Measurements from ENCODE around the gene HYAL1. TPM values are rescaled to one million over a fixed set of nuclear protein-coding genes. Genes with fewer than 3 reads are reported as not detected.

The HYAL1 gene
- total RNA-seq, 2 donors from 2014 or later, result 5.8 to 6.1 TPM

DNA sequence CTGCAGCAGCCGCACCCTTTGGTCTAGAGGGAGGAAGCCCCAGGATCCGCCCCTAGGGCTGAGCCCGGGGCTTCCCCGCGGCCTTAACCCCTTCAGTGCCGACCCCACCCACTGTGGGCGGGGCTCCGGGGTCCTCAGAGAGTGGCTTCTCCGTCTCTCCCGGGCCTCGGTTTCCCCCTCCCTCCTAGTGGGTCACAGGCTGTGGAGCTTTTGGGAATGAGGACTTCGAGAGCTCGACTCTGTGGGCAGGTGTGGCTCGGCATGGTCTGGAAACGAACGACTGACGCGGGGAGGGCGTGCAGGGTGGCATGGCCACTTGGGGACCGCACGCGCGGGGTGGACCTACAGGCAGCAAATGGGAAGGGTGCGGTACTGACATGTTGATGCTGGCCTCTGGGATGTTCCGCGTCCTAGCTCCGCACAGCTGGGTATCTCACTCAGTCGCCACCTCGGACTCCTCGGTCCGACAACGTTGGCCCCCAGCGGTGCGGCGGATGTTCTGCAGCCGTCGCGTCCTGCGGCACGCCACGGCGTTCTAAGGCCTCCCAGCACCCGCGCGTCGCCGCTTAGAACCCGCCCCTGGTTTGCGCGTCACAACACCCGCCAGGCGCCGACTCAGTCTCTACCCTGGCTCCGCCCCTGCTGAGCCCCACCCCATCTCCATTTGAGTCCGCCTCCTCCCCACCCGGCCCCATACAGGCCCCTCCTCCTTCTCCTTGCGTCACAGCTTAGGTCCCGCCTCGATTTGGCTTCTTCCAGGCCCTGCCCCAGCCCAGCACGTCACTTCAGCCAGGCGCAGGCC is 4.3 kb downstream of the HYAL1 start, which contains the start of the genes HYAL3 and NAA80:
HYAL3 (minus strand) TSS at position 570 of the 802 bp plus-strand sequence. CDS start 3,803 bp downstream, outside the sequence.
NAA80 (minus strand) TSS at position 570 of the 802 bp plus-strand sequence. CDS start 1,942 bp downstream, outside the sequence.
- H3K27me3 ChIP-seq (replicated peaks; ENCODE audit: insufficient read depth), result no peaks in the 10 kb centered on the region
- H3K9me3 ChIP-seq, result no peaks in the 10 kb centered on the region
- peak within 1 kb of the TSS; percentile 94 for H3K4me3 ChIP-seq
- peaks cover 16 to 25% of the 10 kb centered on the region in 2 donors for H3K4me1 ChIP-seq (ENCODE audit: control insufficient read depth in 1 of 2, low read depth in 2 of 2)
- TF ChIP-seq, protein P1, sequence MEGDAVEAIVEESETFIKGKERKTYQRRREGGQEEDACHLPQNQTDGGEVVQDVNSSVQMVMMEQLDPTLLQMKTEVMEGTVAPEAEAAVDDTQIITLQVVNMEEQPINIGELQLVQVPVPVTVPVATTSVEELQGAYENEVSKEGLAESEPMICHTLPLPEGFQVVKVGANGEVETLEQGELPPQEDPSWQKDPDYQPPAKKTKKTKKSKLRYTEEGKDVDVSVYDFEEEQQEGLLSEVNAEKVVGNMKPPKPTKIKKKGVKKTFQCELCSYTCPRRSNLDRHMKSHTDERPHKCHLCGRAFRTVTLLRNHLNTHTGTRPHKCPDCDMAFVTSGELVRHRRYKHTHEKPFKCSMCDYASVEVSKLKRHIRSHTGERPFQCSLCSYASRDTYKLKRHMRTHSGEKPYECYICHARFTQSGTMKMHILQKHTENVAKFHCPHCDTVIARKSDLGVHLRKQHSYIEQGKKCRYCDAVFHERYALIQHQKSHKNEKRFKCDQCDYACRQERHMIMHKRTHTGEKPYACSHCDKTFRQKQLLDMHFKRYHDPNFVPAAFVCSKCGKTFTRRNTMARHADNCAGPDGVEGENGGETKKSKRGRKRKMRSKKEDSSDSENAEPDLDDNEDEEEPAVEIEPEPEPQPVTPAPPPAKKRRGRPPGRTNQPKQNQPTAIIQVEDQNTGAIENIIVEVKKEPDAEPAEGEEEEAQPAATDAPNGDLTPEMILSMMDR (IDR thresholded peaks at IDR 0.05), result peak; percentile 50
- peak within 1 kb of the TSS; percentile 72 to 87 for H3K27ac ChIP-seq
- ATAC-seq (ENCODE audit: insufficient number of reproducible peaks, low FRiP score, low read depth) (peak; percentile 82), DNase-seq (ENCODE audit: low spot score) (peak; percentile 99)
- H3K36me3 ChIP-seq, result no peaks in the 10 kb centered on the region

DNA sequence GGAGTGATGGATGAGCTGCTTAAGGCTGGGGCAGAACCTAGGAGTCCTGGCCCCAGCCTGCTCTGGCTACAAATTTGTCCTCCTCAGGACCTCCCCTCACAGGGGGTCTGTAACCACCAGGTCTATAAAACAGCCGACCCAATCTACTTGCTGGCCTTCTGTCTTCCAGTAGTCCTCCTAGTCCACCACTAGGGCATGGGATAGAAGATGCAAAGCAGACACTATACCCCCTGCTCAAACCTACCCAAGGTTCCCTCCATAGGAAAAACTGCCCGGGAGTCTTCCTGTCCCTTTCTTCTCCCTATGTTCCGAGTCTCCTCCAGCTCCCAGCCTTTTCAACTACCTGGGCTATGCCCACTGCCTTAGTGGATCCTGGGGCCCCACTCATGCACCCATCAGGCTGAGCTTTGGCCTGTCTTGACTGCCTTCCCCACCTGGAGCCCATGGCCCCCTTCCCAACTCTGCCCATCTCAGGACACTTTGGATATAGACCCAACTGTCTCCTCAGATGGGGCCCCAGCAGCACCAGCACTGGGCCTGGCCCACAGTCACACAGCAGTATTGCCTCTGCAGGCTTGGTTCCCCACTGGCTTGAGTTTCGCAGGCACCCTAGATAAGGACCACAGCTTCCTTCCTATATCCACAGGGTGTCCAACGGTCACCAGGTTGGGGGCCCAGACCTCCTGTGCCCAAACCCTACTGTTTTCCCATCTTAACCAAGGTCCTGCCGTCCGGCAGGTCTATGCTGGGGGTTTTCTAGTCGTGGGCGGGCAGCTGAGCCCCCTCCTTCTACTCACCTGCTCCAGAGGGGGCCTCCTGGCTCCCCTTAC is 5.3 kb downstream of the HYAL1 start:
- Histone ChIP-seq H3K27ac (peak overlapping the region; percentile 72 to 80), H3K36me3 (no peaks in the 10 kb centered on the region), H3K4me3 (peak overlapping the region; percentile 94), H3K4me1 (ENCODE audit: control insufficient read depth in 1 of 2, low read depth in 2 of 2) (peaks cover 16 to 30% of the 10 kb centered on the region in 2 donors), H3K9me3 (no peaks in the 10 kb centered on the region), H3K27me3 (replicated peaks; ENCODE audit: insufficient read depth) (no peaks in the 10 kb centered on the region)
- DNase-seq (ENCODE audit: low spot score), result no peak
- no peak for ATAC-seq (ENCODE audit: insufficient number of reproducible peaks, low FRiP score, low read depth)
- TF ChIP-seq, protein P1 (IDR thresholded peaks at IDR 0.05), result peak; percentile 21

DNA sequence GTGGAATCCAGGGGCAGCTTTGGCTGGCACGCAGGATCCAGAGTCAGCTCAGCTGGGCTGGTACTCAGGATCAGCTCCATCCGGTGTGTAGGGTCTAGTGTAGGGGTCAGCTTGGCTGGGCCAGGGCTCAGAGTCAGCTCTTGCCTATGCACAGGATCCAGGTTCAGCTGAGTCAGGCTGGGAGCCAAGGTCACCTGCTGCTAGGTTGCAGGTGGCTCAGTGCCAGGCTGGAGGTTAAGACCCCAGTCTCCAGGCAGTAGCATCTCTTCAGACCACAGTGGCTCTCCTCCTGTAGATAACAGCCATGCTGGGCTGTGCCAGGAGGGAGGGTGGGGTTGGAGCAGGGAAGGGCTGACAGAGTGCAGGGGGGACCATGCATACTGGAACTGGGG is 6.0 kb downstream of the HYAL1 start:
- H3K36me3 ChIP-seq, result no peaks in the 10 kb centered on the region
- TF ChIP-seq, protein P1 (IDR thresholded peaks at IDR 0.05), result no peak
- no peak overlapping the region for H3K27ac ChIP-seq
- DNase-seq (ENCODE audit: low spot score) (no peak), ATAC-seq (ENCODE audit: insufficient number of reproducible peaks, low FRiP score, low read depth) (no peak)
- H3K4me1 ChIP-seq (ENCODE audit: control insufficient read depth in 1 of 2, low read depth in 2 of 2), result peaks cover 19 to 36% of the 10 kb centered on the region in 2 donors
- no peak overlapping the region for H3K4me3 ChIP-seq
- H3K27me3 ChIP-seq (replicated peaks; ENCODE audit: insufficient read depth), result no peaks in the 10 kb centered on the region
- H3K9me3 ChIP-seq, result no peaks in the 10 kb centered on the region

DNA sequence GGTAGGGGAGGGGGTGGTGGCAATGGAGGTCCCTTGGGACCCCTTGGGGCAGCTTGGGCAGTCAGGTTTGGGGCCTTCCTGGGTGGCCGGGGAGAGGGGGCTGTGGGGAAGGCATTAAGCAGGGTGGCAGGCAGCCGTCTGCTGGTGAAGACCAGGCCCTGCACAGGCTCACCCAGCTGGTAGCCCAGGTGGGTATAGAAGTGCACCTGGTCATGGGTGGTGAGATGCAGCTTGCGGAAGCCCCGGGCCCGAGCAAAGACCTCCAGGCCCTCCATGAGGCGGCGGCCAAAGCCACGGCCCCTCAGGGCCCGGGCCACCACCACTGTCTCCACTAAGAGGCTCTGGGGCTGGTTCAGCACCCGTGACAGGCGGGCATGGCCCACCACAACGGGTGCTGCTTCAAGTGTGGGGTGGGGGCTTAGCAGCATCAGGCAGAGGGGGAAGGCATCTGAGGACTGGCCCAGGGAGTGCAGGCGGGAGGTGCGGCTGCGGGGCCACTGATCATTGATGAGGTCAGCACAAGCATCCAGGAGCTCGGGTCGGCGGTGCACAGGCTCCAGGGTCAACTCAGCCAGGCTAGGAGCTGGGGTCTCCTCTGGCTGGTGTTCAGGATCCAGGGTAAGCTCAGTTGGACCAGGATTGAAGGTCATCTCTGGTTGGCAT is 6.5 kb downstream of the HYAL1 start:
- no peaks in the 10 kb centered on the region for H3K27me3 ChIP-seq (replicated peaks; ENCODE audit: insufficient read depth)
- ATAC-seq (ENCODE audit: insufficient number of reproducible peaks, low FRiP score, low read depth), result no peak
- H3K9me3 ChIP-seq, result no peaks in the 10 kb centered on the region
- H3K4me1 ChIP-seq (ENCODE audit: control insufficient read depth in 1 of 2, low read depth in 2 of 2), result peaks cover 19 to 36% of the 10 kb centered on the region in 2 donors
- H3K27ac ChIP-seq, result no peak overlapping the region
- H3K4me3 ChIP-seq, result no peak overlapping the region
- TF ChIP-seq, protein P1 (IDR thresholded peaks at IDR 0.05), result no peak
- no peak for DNase-seq (ENCODE audit: low spot score)
- H3K36me3 ChIP-seq, result no peaks in the 10 kb centered on the region

Data from thoracic aorta (tissue), 2 donors.